ENCODE data around the gene ATP6V0B. TPM values are rescaled to one million over a fixed set of nuclear protein-coding genes. Genes with fewer than 3 reads are reported as not detected.

The ATP6V0B gene
- total and polyA plus RNA-seq, 3 donors from 2014 or later: 102 to 222 (median 173) TPM

GRCh38 chr1:44014365-44015104, 39.8 kb downstream of the ATP6V0B start:
- no peak overlapping the region for H3K4me3 ChIP-seq
- intact Hi-C loops (cut with DNase I; ENCODE audit: low total_unique reads): no loop called here
- no peak for DNase-seq
- no peaks in the 10 kb centered on the region for H3K9me3 ChIP-seq
- no peak for TF ChIP-seq POLR2A (IDR thresholded peaks at IDR 0.05)
- TF ChIP-seq, protein P1, sequence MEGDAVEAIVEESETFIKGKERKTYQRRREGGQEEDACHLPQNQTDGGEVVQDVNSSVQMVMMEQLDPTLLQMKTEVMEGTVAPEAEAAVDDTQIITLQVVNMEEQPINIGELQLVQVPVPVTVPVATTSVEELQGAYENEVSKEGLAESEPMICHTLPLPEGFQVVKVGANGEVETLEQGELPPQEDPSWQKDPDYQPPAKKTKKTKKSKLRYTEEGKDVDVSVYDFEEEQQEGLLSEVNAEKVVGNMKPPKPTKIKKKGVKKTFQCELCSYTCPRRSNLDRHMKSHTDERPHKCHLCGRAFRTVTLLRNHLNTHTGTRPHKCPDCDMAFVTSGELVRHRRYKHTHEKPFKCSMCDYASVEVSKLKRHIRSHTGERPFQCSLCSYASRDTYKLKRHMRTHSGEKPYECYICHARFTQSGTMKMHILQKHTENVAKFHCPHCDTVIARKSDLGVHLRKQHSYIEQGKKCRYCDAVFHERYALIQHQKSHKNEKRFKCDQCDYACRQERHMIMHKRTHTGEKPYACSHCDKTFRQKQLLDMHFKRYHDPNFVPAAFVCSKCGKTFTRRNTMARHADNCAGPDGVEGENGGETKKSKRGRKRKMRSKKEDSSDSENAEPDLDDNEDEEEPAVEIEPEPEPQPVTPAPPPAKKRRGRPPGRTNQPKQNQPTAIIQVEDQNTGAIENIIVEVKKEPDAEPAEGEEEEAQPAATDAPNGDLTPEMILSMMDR (IDR thresholded peaks at IDR 0.05): no peak
- H3K4me1 ChIP-seq: peaks cover 9% of the 10 kb centered on the region
- 45 to 69% methylated on average over 4 to 8 of the region's 8 CpGs for WGBS, 2 donors
- no peaks in the 10 kb centered on the region for H3K27me3 ChIP-seq
- no peaks in the 10 kb centered on the region for H3K36me3 ChIP-seq (ENCODE audit: low read depth, missing control alignments)
- H3K27ac ChIP-seq: no peak overlapping the region

GRCh38 chr1:44015206-44015605, 40.4 kb downstream of the ATP6V0B start:
- WGBS, 2 donors: 44 to 72% methylated on average over 2 to 3 of the region's 3 CpGs

DNA sequence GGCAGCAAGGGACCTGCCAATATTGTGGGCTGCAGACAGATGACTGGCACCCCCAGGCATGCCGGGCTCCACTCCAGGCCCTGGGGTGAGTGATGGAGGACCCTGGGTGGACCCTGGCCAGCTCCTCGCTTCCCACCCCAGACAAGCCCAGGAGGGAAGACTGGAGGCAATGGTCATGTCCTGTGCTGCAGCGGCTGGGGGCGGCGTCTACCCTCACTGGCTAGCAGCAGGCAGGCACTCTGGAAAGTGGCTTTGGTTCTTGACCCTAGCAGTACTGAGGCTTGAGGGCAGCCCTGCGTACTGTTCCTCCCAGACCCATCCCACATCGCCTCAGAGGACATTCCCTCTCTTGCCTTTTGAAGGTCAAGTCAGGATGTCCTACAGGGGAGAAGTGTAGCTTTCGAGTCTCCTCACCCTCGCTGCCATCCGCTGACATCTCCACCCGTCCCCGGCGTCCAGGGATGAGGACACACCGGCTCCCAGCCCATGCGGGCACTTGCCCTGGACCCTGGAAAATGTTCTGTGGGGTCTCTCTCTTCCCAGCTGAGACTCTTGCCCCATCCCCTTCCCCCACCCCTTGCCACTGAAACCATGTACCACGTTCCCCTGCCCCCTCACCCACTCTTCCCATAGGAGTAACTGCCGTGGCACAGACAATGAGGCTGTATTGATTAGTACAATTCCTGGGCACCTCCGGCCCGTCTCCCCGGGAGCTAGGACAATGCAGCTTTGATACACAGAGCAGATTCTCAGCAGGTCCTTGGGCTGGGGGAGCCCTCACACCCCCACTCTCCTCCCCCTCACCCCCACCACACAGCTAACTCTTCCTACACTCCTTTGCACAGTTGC, 41.5 kb downstream of the ATP6V0B start:
- H3K27me3 ChIP-seq: no peaks in the 10 kb centered on the region
- no peak overlapping the region for H3K4me3 ChIP-seq
- DNase-seq: no peak

More at GRCh38 chr1:44015206-44015605, 40.4 kb downstream of the ATP6V0B start:
- intact Hi-C loops (cut with DNase I; ENCODE audit: low total_unique reads): no loop called here
- H3K27me3 ChIP-seq: no peaks in the 10 kb centered on the region
- TF ChIP-seq POLR2A (IDR thresholded peaks at IDR 0.05): no peak
- TF ChIP-seq, protein P1 (IDR thresholded peaks at IDR 0.05): no peak
- peaks cover 9% of the 10 kb centered on the region for H3K4me1 ChIP-seq
- H3K27ac ChIP-seq: no peak overlapping the region
- H3K4me3 ChIP-seq: no peak overlapping the region
- no peaks in the 10 kb centered on the region for H3K9me3 ChIP-seq
- H3K36me3 ChIP-seq (ENCODE audit: low read depth, missing control alignments): no peaks in the 10 kb centered on the region
- no peak for DNase-seq

GRCh38 chr1:44016890-44017400, 42.2 kb downstream of the ATP6V0B start:
- no peaks in the 10 kb centered on the region for H3K36me3 ChIP-seq (ENCODE audit: low read depth, missing control alignments)
- DNase-seq: no peak
- H3K27me3 ChIP-seq: no peaks in the 10 kb centered on the region
- intact Hi-C loops (cut with DNase I; ENCODE audit: low total_unique reads): no loop called here
- 85 to 88% methylated on average over 19 to 20 of the region's 20 CpGs for WGBS, 2 donors
- H3K4me3 ChIP-seq: no peak overlapping the region
- no peak for TF ChIP-seq POLR2A (IDR thresholded peaks at IDR 0.05)
- TF ChIP-seq, protein P1 (IDR thresholded peaks at IDR 0.05): no peak
- H3K27ac ChIP-seq: no peak overlapping the region
- peaks cover 9% of the 10 kb centered on the region for H3K4me1 ChIP-seq
- H3K9me3 ChIP-seq: no peaks in the 10 kb centered on the region

More for the DNA sequence above, 41.5 kb downstream of the ATP6V0B start:
- no peaks in the 10 kb centered on the region for H3K36me3 ChIP-seq (ENCODE audit: low read depth, missing control alignments)
- peaks cover 9% of the 10 kb centered on the region for H3K4me1 ChIP-seq
- no peaks in the 10 kb centered on the region for H3K9me3 ChIP-seq
- intact Hi-C loops (cut with DNase I; ENCODE audit: low total_unique reads): no loop called here
- TF ChIP-seq, protein P1 (IDR thresholded peaks at IDR 0.05): no peak
- TF ChIP-seq POLR2A (IDR thresholded peaks at IDR 0.05): no peak
- 80 to 85% methylated on average over 12 to 20 of the region's 20 CpGs for WGBS, 2 donors
- H3K27ac ChIP-seq: no peak overlapping the region

Measured in testis (tissue), 3 donors.